ENCODE measurements around the gene BFSP1.

Gene BFSP1

GRCh38 chr20:17530716-17531664, at the start of gene BFSP1:
TSS of gene BFSP1 (minus strand) at chr20:17531379. CDS start at chr20:17531329, 50 bp downstream.
- DNase-seq (ENCODE audit: extremely low spot score, insufficient read length, low read depth) (no peak), FAIRE-seq (no peak)

DNA sequence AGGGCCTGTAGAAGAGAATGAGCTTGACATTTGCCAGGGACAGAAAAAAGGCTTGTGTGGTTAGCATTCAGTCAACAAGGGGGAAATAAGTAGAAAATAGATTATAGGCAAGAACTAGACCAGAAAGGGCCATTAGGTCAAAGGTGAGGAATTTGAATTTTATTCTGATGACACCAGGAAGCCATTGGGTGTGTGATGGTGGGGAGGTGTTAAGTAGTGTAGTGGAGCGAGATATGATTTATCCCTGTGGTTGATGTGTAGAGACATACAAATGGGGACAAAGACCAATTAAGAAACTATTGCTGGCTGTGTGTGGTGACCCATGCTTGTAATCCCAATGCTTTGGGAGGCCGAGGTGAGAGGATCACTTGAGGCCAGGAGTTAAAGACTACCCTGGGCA, 49.7 kb upstream of the BFSP1 start:
- DNase-seq (ENCODE audit: extremely low spot score, insufficient read length, low read depth) (no peak), FAIRE-seq (no peak)

DNA sequence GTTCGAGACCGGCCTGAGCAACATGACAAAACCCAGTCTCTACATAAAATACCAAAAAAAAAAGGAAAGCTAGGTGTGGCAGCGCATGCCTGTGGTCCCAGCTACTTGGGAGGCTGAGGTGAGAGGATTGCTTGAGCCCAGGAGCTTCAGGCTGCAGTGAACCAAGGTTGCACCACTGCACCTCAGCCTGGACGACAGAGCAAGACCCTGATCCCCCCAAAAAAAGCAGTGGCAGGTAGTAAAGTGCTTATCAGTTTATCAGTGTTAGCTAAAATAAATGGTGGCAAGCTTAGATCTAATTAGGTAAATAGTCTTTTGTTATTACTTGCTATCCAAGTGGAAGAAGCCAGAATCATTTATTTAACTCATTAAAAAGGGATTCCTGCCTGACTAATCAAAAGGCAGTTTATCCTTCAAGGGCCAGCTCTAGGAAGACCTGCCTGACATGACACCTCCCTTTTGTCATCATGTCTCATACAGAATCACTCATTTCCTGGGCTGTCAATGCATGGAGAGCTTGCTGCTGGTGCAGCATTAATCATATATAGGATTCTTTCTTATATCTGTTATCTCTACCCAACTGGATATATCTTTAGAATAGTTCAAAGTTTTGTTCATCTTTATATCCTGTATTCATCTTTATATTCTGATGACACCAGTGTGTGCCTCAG, 48.3 kb upstream of the BFSP1 start:
- no peak for FAIRE-seq
- no peak for DNase-seq (ENCODE audit: extremely low spot score, insufficient read length, low read depth)

DNA sequence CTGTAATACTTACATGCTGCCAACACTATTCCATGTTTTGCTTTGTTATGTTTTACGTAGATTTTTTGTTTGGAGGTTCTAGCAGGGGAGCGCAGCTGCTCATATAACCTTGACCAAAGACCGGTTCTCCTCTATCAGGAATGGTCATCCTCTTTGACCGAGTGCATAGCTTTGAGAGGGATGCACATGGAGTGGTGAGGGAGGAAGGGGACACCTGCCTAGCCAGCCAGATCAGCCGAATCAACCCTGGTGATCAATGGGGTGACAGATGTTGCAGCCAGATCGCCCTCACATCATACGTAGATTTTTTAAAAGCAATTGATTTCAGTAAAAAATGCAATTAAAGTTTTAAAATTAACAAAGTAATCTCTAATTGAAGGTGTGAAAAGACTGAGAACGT, 45.0 kb upstream of the BFSP1 start:
- no peak for FAIRE-seq

GRCh38 chr20:17573463-17573862, 42.3 kb upstream of the BFSP1 start:
- no peak for DNase-seq (ENCODE audit: extremely low spot score, insufficient read length, low read depth)

More for the DNA sequence above, 45.0 kb upstream of the BFSP1 start:
- DNase-seq (ENCODE audit: extremely low spot score, insufficient read length, low read depth) = no peak

DNA sequence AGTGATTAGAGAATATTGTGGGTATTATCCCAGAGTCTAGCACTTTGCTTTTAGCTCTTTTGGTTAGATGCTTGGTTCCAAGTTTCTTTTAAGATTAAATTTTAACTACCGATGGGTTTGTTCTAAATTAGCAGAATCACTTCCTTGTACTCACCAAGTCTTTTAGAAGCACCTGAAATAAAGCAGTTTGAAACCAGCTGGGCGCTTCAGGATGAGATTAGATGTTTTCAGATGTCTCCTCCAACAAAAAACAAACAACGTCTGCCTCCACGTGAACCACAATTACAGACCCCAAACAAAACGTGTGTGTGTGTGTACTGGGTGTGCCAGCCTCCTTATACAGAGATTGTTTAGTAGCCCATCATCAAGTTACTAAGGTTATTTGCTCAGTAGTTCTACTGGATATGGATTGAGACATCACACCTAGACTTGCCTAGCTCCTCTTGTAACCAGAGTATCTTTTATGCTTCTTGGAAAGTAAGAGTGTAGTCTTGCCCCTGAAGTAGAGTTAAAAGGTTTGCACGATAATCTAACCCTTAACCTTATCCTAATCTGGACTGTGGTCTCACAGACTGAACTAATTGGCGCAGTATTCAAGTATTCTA, 41.0 kb upstream of the BFSP1 start:
- FAIRE-seq = no peak

More at GRCh38 chr20:17573463-17573862, 42.3 kb upstream of the BFSP1 start:
- no peak for FAIRE-seq

GRCh38 chr20:17571153-17571527, 40.0 kb upstream of the BFSP1 start:
- FAIRE-seq (peak; percentile 12), DNase-seq (ENCODE audit: extremely low spot score, insufficient read length, low read depth) (no peak)

More for the DNA sequence above, 41.0 kb upstream of the BFSP1 start:
- DNase-seq (ENCODE audit: extremely low spot score, insufficient read length, low read depth) = no peak

GRCh38 chr20:17570347-17571152, 39.4 kb upstream of the BFSP1 start:
- FAIRE-seq (peak; percentile 29), DNase-seq (ENCODE audit: extremely low spot score, insufficient read length, low read depth) (no peak)

- DNase-seq (ENCODE audit: extremely low spot score, insufficient read length, low read depth) = peak; percentile 87
- FAIRE-seq = peak; percentile 83
These were observed 38.6 kb upstream of the BFSP1 start, which contains the start of gene DSTN for GRCh38 chr20:17569616-17570346. TSS of gene DSTN (plus strand) at chr20:17570075. CDS start at chr20:17570209, 134 bp downstream.

- FAIRE-seq = no peak
- no peak for DNase-seq (ENCODE audit: extremely low spot score, insufficient read length, low read depth)
These were observed 37.9 kb upstream of the BFSP1 start for GRCh38 chr20:17568972-17569521.

DNA sequence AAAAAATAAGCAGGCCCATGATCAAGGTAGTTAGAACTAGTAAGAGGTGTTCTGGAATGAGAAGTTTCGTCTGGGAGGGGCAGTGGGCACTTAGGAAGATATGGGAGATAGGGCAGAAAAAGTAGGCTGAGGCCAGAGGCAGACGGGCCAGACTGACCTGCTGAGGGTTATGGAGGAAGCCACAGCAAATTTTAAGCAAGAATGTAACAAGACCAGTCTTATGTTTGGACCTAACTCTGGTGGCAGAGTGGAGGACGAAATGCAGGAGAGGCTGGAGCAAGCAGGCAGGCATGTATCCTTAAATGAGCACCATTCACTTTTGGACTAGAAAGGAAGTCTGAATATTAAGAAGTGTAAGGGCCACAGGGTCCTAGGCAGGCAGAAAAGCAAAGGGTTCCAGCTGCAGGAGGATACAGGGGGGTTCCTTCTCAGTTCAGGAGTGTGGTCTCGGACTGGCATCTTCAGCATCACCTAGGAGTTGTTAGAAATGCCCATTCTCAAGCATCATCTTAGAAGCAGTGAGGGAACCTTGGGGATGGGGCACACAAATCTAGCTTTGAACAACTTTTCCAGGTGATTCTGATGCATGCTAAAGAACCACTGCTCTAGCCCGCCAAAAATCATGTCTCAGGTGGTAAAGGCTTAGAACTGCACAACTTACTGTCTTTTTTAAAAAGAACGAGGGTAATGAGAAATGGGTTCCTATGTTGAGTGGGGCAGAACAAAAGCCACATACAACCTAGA, 37.0 kb upstream of the BFSP1 start:
- no peak for DNase-seq (ENCODE audit: extremely low spot score, insufficient read length, low read depth)
- FAIRE-seq = no peak

DNA sequence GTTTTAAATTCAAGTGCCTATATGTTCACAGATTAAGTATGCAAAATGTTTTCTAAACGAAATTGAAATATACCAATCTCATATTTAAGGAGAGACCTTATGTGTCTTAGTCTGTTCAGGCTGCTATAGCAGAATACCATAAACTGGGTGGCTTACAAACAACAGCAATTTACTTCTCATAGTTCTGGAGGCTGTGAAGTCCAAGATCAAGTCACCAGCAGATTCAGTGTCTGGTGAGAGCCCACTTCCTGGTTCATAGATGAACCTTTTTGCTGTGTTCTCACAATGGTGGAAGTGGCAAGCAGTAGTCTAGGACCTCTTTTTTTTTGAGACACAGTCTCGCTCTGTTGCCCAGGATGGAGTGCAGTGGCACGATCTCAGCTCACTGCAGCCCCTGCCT, 35.2 kb upstream of the BFSP1 start:
- no peak for FAIRE-seq

DNA sequence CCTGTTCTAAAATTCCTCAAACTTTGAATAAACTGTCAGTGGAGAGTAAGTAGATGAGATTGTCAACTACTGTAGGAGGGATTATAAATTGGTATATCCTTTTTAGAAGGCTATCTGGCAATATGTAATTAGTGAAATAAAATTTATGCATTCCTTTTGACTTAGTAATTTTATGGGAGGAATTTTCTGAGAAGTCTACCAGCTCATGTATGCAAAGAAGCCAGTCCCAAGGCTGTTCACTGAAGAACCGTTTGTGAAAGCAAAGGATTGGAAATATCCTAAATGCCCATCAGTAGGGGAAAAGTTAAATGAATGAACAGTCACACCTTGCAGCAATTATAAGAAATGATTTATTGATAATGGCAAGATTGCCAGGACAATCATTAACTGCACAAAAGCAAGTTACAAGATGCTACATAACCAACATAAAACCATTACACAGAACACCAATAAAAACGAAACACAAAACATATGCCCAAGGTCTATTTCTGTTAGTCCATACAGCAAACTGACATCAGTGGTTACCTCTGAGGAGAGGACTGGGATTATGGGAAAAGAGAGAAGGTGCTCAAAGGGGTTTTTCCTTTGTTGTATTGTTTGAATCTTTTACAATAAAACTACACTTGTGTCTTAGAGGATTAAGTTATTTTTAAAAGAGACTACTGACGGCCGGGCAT, 34.1 kb upstream of the BFSP1 start:
- FAIRE-seq = no peak
- no peak for DNase-seq (ENCODE audit: extremely low spot score, insufficient read length, low read depth)

More for the DNA sequence above, 35.2 kb upstream of the BFSP1 start:
- DNase-seq (ENCODE audit: extremely low spot score, insufficient read length, low read depth) = no peak

- DNase-seq (ENCODE audit: extremely low spot score, insufficient read length, low read depth) (no peak), FAIRE-seq (no peak)
These were observed 31.7 kb upstream of the BFSP1 start for GRCh38 chr20:17562804-17563305.

DNA sequence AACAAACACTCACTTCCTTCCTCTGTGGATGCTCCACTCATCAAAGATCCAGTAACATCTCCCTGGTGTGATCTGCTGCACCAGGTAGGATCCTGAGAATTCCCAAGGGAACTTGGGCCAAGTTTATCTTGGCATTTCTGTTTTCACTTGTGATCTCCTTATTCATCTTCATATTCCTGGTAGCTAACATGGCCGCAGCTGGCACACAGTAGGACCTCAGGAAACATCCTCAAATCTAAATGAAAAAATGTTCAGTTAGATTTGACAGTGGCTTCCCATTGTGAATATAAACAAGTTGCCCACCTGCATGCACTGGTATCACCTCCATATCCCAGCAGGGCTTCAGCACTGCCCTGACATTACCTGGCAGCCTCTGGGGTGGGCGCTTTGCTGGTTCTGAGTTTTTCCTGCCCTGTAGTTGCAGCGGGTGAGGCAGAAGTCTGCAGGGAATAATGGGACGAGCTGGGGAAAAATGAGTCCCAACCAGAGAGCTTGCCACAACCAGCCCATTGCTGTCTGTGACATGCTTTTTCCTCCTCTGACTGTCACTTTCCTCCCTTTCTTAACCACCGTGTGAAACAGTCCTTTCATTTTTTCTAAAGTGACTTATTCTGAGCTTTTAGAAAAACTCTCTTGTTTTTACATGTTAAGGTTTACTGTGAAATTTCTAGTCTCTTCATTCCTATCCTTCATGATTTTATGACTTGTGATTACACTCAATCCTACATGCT, 29.3 kb upstream of the BFSP1 start:
- no peak for DNase-seq (ENCODE audit: extremely low spot score, insufficient read length, low read depth)
- no peak for FAIRE-seq

- FAIRE-seq (no peak), DNase-seq (ENCODE audit: extremely low spot score, insufficient read length, low read depth) (no peak)
These were observed 28.2 kb upstream of the BFSP1 start for GRCh38 chr20:17559338-17559737.

GRCh38 chr20:17558941-17559304, 27.7 kb upstream of the BFSP1 start:
- no peak for DNase-seq (ENCODE audit: extremely low spot score, insufficient read length, low read depth)
- FAIRE-seq = no peak
